GM06990 (cell line): Measurements from ENCODE around the gene CDC42SE2.

Experiments
- DNase-seq: peaks from one replicate; pipeline ENCODE4 v3.0.0-alpha.2; 2011; ENCODE audit not compliant: insufficient read length; ENCODE audit errors: extremely low read depth
- H3K27me3 ChIP-seq: replicated peaks from 2 replicates; pipeline ENCODE4 v1.6.0; 2011; ENCODE audit warnings: low read length; ENCODE audit not compliant: control insufficient read depth, insufficient read depth
- H3K36me3 ChIP-seq: 2 replicates; pipeline ENCODE4 v1.5.1; 2011; ENCODE audit warnings: low read length; ENCODE audit not compliant: control insufficient read depth, insufficient read depth
- H3K4me3 ChIP-seq: replicated peaks from 2 replicates; pipeline ENCODE4 v1.5.1; 2011; ENCODE audit warnings: low read depth, mild to moderate bottlenecking, control low read depth, low read length
- TF ChIP-seq, protein P1 (sequence below): IDR thresholded peaks from 2 replicates; pipeline ENCODE4 v1.5.1; 2011; ENCODE audit warnings: low read length, control low read depth, mild to moderate bottlenecking, inconsistent platforms; ENCODE audit not compliant: insufficient read depth, poor library complexity, severe bottlenecking

Gene CDC42SE2

DNA sequence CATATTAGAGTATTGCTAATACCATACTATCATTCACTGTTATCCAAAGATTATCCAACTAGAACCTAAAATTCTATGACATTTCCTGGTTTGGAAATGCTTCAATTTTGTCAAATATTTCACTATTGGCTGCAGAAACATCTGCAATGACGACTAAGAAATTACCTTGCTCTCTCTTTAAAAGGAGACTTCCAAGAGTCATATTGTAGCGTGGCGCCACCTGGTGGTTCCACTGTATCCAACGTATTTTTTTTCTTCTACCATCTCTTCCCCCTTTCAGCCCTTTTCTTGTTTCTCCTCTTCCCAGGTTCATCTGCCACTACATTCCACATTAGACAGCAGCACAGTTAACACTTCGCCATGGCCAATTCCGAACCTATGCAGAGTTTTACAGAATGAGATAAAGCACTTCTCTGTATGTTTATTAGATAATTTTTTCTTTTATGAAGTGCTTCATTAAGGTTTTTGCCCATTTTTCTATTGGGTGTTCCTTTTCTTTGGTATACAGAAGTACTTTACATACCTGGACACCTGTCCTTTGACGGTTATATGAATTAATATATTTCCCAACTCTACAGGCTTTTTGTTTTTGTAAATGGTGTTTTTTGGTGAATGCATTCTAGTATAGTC, 153.5 kb downstream of the CDC42SE2 start:
- TF ChIP-seq, protein P1, sequence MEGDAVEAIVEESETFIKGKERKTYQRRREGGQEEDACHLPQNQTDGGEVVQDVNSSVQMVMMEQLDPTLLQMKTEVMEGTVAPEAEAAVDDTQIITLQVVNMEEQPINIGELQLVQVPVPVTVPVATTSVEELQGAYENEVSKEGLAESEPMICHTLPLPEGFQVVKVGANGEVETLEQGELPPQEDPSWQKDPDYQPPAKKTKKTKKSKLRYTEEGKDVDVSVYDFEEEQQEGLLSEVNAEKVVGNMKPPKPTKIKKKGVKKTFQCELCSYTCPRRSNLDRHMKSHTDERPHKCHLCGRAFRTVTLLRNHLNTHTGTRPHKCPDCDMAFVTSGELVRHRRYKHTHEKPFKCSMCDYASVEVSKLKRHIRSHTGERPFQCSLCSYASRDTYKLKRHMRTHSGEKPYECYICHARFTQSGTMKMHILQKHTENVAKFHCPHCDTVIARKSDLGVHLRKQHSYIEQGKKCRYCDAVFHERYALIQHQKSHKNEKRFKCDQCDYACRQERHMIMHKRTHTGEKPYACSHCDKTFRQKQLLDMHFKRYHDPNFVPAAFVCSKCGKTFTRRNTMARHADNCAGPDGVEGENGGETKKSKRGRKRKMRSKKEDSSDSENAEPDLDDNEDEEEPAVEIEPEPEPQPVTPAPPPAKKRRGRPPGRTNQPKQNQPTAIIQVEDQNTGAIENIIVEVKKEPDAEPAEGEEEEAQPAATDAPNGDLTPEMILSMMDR: peak; percentile 71
- Histone ChIP-seq H3K4me3 (no peak overlapping the region; the same call in none of the 2 replicates), H3K27me3 (no peaks in the 10 kb centered on the region), H3K36me3 (peaks cover 3% of the 10 kb centered on the region)
- no peak for DNase-seq

GRCh38 chr5:131418846-131419245, 155.0 kb downstream of the CDC42SE2 start:
- no peaks in the 10 kb centered on the region for H3K27me3 ChIP-seq
- H3K4me3 ChIP-seq: no peak overlapping the region
- peaks cover 3% of the 10 kb centered on the region for H3K36me3 ChIP-seq
- TF ChIP-seq, protein P1: no peak
- no peak for DNase-seq

DNA sequence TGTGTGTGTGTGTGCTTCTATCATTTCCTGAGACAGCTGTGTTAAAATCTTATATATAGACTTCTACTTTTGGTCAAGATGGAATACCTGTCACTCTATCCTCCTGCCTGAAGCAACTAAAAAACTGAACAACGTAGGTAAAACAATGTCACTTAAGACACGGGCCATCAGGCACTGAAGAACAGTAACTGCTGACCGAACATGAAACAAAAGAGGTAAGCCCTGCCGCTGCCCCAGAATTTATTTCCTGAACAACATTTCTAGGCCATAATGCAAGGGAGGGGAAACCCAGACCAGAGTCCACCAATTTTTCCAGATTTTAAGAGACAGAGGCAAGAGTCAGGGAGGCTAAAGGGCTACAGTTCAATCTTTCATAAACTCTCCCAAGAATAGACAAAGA, 156.0 kb downstream of the CDC42SE2 start:
- no peak for DNase-seq
- Histone ChIP-seq H3K27me3 (no peaks in the 10 kb centered on the region), H3K36me3 (peaks cover 3% of the 10 kb centered on the region), H3K4me3 (no peak overlapping the region)
- TF ChIP-seq, protein P1: no peak

GRCh38 chr5:131423056-131423455, 159.2 kb downstream of the CDC42SE2 start:
- H3K36me3 ChIP-seq: peaks cover 5% of the 10 kb centered on the region
- TF ChIP-seq, protein P1: peak; percentile 41
- no peaks in the 10 kb centered on the region for H3K27me3 ChIP-seq
- DNase-seq: no peak
- no peak overlapping the region for H3K4me3 ChIP-seq

GRCh38 chr5:131426011-131426410, 162.2 kb downstream of the CDC42SE2 start:
- no peak for DNase-seq
- H3K4me3 ChIP-seq: no peak overlapping the region
- peaks cover 13% of the 10 kb centered on the region for H3K36me3 ChIP-seq
- H3K27me3 ChIP-seq: no peaks in the 10 kb centered on the region
- TF ChIP-seq, protein P1: no peak

- Histone ChIP-seq H3K4me3 (no peak overlapping the region), H3K27me3 (no peaks in the 10 kb centered on the region), H3K36me3 (peaks cover 15% of the 10 kb centered on the region)
- DNase-seq: no peak
- TF ChIP-seq, protein P1: no peak
These were observed 166.9 kb downstream of the CDC42SE2 start for GRCh38 chr5:131430794-131431193.
